ENCODE measurements around the gene OSBPL2. TPM values are rescaled to one million over a fixed set of nuclear protein-coding genes. Genes with fewer than 3 reads are reported as not detected.

Gene OSBPL2
- total RNA-seq, 1 experiment from 2014 or later: 41.4 TPM

DNA sequence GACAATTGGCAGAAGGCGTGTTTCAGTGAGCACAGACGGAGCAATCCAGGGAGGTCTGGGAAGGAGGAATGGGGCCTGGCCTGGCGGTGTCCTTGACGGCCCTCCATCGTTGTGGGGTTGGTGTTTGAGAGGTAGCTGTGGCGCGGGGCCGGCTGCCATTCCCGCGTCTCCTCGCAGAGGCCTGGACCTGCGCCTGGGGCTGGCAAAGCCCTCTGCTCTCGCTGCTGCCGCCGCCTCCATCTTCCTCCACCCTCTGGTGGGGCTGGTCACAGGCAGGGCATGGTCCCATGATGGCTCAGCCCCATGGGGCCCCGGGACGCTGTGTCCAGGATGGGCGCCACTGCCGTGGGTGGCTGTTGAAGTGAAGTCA is 7.6 kb downstream of the OSBPL2 start:
- intact Hi-C loops (cut with micrococcal nuclease; ENCODE audit: unreplicated experiment): no loop called here
- Histone ChIP-seq H3K4me1 (ENCODE audit: control insufficient read depth, insufficient read depth, low read length) (no peaks in the 10 kb centered on the region), H3K9me3 (ENCODE audit: control insufficient read depth, insufficient read depth, low read depth, low read length) (no peaks in the 10 kb centered on the region), H3K36me3 (ENCODE audit: control insufficient read depth, insufficient read depth, low read length) (no peaks in the 10 kb centered on the region), H3K27ac (ENCODE audit: low read length) (no peak overlapping the region), H3K4me3 (ENCODE audit: low read depth in 2 of 2, low read length in 2 of 2) (no peak overlapping the region), H3K27me3 (ENCODE audit: control insufficient read depth, insufficient read depth, low read length) (no peaks in the 10 kb centered on the region)
- in situ Hi-C loops (cut with HindIII; ENCODE audit: low pct_unique_long_range_greater_than_20kb, low sequenced_read_pairs): no loop called here
- DNase-seq (ENCODE audit: low read depth, low spot score): no peak
- ChIA-PET CTCF (interaction anchor here (0.6 kb wide), 1 partner anchor 79 kb away, joined by 10 read pairs; no protein-coding TSS in a partner anchor), POLR2A (no interaction called here)
- no peak for ATAC-seq
- no peak for TF ChIP-seq TCF7L2 (IDR thresholded peaks at IDR 0.05; ENCODE audit: low read depth, low read length)
- TF ChIP-seq, protein P1, sequence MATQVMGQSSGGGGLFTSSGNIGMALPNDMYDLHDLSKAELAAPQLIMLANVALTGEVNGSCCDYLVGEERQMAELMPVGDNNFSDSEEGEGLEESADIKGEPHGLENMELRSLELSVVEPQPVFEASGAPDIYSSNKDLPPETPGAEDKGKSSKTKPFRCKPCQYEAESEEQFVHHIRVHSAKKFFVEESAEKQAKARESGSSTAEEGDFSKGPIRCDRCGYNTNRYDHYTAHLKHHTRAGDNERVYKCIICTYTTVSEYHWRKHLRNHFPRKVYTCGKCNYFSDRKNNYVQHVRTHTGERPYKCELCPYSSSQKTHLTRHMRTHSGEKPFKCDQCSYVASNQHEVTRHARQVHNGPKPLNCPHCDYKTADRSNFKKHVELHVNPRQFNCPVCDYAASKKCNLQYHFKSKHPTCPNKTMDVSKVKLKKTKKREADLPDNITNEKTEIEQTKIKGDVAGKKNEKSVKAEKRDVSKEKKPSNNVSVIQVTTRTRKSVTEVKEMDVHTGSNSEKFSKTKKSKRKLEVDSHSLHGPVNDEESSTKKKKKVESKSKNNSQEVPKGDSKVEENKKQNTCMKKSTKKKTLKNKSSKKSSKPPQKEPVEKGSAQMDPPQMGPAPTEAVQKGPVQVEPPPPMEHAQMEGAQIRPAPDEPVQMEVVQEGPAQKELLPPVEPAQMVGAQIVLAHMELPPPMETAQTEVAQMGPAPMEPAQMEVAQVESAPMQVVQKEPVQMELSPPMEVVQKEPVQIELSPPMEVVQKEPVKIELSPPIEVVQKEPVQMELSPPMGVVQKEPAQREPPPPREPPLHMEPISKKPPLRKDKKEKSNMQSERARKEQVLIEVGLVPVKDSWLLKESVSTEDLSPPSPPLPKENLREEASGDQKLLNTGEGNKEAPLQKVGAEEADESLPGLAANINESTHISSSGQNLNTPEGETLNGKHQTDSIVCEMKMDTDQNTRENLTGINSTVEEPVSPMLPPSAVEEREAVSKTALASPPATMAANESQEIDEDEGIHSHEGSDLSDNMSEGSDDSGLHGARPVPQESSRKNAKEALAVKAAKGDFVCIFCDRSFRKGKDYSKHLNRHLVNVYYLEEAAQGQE (IDR thresholded peaks at IDR 0.05; ENCODE audit: insufficient read depth in 1 of 2, low read depth in 2 of 2, low read length in 1 of 2): no peak
- TF ChIP-seq CTCF (IDR thresholded peaks at IDR 0.05): no peak
- TF ChIP-seq SIN3A (IDR thresholded peaks at IDR 0.05; ENCODE audit: borderline replicate concordance, insufficient read depth, low read depth, low read length): no peak
- no peak for TF ChIP-seq POLR2AphosphoS5 (IDR thresholded peaks at IDR 0.05; ENCODE audit: low read depth, low read length)
- BruUV-seq (replicated peaks): no TSS peak

GRCh38 chr20:62246431-62246830 is 8.1 kb downstream of the OSBPL2 start:
- no peak for DNase-seq (ENCODE audit: low read depth, low spot score)
- Histone ChIP-seq H3K4me3 (ENCODE audit: low read depth in 2 of 2, low read length in 2 of 2) (no peak overlapping the region), H3K36me3 (ENCODE audit: control insufficient read depth, insufficient read depth, low read length) (no peaks in the 10 kb centered on the region), H3K27me3 (ENCODE audit: control insufficient read depth, insufficient read depth, low read length) (no peaks in the 10 kb centered on the region), H3K27ac (ENCODE audit: low read length) (no peak overlapping the region), H3K9me3 (ENCODE audit: control insufficient read depth, insufficient read depth, low read depth, low read length) (no peaks in the 10 kb centered on the region), H3K4me1 (ENCODE audit: control insufficient read depth, insufficient read depth, low read length) (no peaks in the 10 kb centered on the region)
- POLR2A ChIA-PET: no interaction called here
- intact Hi-C loops (cut with micrococcal nuclease; ENCODE audit: unreplicated experiment): no loop called here
- TF ChIP-seq POLR2AphosphoS5 (IDR thresholded peaks at IDR 0.05; ENCODE audit: low read depth, low read length) (no peak), SIN3A (IDR thresholded peaks at IDR 0.05; ENCODE audit: borderline replicate concordance, insufficient read depth, low read depth, low read length) (no peak), CTCF (IDR thresholded peaks at IDR 0.05) (no peak), TCF7L2 (IDR thresholded peaks at IDR 0.05; ENCODE audit: low read depth, low read length) (no peak)
- TF ChIP-seq, protein P1 (IDR thresholded peaks at IDR 0.05; ENCODE audit: insufficient read depth in 1 of 2, low read depth in 2 of 2, low read length in 1 of 2): no peak
- CTCF ChIA-PET: no interaction called here
- ATAC-seq: no peak
- no TSS peak for BruUV-seq (replicated peaks)
- in situ Hi-C loops (cut with HindIII; ENCODE audit: low pct_unique_long_range_greater_than_20kb, low sequenced_read_pairs): no loop called here
